Activated CD4-positive, alpha-beta T cell treated with anti-CD3 and anti-CD28 coated beads, Interleukin-2, amount 50 U/mL, for 4 hours (primary cell): ENCODE data around the gene CROT.

ENCODE experiments used
- DNase-seq, 2 experiments: peaks; one replicate each; pipeline ENCODE4 v3.0.0-alpha.2; 2020

CROT gene

DNA sequence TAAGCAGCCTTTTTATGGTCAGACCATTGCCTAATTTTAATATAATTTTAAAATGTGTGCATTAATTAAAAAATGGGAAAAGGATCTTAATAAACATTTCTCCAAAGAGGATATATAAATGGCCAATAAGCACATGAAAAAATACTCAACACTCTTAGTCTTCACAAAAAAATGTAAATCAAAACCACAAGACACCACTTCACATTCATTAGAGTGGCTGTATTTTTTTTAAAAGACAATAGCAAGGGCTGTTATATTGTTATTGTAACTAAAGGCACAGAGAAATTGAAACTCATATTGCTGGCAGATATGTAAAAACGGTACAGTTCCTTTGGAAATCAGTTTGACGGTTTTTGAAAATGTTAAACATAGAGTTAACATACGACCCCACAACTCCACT lies 3.2 kb upstream of the CROT start:
- no peak for DNase-seq

DNA sequence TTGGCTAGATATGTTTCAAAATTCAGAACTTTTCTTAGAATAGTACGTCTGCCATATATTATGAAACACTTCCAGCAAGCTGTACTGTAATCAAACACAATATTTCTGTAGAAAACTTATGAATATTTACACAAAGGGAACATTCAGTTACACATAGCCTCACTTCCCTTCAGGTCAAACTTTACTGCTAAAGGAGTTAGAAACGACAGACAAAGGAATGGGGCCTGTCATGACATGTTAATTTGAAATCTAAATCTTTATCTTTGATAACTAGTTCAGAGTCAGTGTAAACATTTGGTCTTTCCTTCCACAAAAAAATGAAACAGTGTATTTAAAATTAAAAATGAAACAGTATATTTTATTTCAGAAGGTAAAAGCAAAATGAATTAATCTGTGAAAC lies 1.0 kb upstream of the CROT start:
- DNase-seq, result no peak

DNA sequence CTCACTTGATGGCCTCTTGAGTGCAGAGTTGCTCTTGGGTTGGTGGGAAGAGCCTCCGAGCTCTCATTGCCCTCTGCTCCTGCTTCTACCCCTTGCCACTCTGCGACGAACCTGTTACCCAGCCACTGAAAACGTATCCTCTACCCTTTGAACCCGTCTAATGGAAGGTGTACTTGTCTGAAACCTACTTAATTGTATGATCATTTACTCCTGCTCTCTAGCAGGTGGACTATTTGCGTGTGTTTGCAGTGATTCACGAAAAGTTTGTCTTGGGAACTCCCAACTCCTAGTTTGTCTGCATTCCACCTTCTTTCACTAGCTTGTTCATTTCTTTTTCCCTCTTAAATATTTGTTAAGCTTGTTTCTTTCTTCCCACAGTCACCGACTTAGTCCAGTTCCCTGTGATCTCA lies 503 bp downstream of the CROT start:
- DNase-seq, result no peak

DNA sequence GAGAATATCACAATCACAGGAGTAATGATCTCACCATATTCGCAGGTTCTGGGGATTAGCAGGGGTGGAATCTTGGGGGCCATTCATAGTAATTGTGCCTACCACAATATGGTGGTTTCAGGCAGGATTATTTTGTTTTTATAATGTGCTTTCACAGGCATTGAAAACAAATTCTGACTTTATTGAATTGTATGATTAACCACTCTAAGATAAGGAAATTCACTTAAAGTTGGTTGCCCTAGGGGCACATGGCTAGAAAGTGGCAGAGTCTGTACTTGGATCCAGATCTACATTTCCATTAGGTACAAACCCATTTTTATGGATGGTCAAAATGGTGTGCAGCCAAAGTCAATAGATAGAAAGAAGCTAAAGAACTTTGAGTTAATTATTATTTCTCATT lies 1.7 kb downstream of the CROT start:
- DNase-seq, result no peak

DNA sequence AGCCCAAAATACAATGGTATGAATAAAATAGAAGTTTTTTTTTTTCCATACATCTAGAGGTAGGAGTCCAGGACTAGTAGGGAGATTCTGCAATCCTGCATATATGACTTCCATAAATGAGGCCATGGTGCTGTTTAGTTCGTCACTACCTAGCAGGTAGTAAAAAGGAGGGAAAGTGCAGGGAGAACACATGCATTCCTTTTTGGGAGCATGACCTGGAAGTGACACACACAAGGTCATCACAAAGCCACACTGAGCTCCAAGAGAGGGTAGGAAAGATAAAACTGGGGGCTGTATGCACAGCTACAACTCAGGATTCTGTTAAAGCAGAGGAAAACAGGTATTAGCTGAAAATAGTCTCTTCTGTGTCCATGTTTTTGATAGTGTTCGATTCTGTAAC lies 2.2 kb downstream of the CROT start:
- no peak for DNase-seq

DNA sequence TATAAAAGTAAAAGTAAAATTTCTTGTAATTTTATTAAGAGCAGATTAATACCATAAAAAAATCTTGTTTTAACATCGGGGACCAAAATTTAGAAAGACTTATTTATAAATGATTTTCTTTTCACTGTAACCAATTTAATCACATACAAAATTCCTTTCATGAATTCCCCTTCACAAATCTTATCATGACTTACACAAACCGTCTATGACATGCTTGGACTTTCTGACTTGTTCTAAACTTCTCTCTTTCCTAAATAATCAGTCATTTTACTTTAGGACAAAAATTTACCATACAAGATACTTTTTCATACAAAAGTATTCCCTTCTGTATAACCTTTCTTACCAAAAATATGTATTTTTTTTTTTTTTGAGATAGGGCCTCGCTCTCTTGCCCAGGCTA lies 9.3 kb downstream of the CROT start:
- DNase-seq, result no peak

DNA sequence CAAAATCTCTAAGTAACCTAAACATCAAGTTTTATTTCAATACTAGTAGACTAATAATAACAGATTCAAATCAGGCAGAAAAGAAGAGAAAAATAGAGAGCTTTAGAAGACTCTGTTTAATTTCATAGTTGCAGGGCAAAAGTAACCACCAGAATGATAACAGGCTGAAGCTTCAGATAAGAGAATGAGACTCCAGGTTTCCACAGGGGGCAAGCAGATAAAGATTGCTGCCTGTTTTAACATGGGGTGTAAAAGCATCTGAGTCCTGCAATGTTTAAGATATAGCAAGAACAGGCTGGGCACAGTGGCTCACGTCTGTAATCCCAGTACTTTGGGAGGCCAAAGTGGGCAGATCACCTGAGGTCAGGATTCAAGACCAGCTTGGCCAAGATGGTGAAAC lies 11.0 kb downstream of the CROT start:
- DNase-seq, result no peak

DNA sequence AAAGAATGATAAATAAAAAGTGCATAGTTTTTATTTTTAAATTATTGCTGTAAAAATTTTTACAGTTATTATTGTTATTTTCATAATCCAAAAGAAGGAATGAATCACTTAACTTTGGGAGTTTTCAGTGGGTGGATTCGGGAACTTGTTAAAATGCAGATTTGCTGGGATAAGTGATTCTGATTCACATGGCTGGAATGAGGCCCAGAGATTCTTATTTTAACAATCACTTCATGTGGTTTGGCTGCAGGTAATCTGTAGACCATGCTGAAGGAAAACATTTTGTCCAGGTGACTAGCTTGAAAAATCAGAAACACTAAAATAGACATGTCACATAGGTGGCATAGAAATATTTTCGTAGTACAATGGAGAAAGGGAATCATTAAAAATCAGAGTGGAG lies 13.9 kb downstream of the CROT start:
- no peak for DNase-seq

DNA sequence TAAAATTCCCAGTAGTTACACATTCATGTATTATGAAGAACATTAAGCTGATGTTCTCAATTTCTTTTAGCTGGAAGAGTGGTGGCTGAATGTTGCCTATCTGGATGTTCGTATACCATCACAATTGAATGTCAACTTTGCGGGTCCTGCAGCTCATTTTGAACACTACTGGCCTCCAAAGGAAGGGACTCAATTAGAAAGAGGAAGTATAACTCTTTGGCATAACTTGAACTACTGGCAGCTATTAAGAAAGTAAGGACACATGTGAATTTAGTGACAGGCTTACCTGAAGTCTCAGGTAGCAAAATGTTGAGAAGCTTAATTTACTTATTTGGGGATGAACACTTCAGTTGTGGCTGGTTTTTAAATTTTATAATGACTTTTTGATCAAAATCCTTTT lies 15.9 kb downstream of the CROT start:
- no peak for DNase-seq

DNA sequence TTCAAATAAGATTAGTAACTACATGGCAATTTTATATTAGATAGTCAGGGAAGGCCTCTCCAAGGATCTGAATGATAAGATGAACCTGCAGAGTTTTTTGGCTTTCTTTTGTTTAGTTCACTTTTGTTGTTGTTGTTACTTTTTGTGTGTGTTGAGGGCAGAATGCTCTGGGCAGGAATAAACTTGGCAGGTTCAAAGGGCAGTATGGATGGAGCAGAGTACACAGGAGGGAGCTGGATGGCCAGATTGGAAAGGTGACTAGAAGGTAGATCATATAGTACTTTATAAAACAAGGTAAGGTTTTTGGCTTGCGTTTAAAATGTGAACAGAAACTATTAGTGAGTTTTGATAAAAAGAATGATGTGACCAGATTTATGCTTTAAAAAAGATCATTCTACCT lies 17.9 kb downstream of the CROT start:
- no peak for DNase-seq

DNA sequence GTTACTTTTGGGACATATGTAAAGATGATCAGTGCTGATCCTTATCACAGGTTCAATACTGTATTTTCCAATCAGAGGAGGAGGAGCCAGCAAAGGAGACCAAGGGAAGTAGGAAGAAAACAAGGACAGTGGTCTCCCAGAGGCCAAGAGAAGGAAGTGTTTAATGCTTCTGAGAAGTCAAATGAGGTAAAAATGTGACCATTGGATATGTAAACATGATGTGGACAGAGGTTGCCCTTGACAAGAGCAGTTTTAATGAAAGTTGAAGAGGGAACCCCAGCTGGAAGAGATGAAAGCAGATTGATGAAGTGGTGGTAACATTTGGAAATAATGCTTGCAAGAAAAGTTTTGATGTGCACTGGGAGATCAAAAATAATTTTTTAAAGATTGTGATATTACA lies 18.8 kb downstream of the CROT start:
- DNase-seq, result no peak

DNA sequence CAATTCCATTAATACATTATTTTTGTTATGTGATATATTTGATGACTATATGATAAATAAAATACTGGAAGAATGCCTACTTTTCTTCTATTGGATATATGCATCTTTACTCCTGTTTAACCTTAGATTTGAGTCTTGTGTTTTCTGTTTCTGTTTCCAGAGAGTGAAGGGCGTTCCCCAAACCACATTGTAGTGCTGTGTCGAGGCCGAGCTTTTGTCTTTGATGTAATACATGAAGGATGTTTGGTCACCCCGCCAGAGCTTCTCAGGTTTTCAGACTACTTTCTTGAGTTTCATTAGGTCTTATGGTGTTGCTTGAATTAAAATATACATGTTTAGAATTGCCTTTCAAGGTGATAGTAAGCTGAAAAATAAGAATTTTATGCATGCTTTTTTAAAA lies 23.8 kb downstream of the CROT start:
- no peak for DNase-seq

DNA sequence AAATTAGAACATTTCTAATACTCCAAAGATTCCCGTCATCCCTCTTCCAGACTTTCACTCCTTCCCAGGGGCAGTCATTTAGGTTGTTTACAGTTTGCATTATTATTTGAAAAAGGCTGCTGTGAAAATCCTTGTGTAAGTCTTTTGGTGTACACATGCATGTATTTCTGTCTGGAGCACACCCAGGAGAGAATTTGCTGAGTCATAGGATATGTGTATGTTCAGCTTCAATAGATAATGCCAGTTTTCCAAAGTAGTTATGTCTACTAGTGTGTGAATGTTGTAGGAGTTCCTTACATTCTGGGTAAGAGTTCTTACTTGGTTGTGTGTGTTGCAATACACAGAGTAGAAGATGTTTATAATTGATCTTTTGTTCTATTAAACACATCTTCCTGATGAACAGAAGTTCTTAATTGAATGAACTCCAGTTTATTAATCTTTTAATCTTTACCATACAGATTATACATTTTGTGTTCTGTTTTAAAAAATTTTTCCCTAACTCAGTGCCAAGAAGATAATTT lies 25.3 kb downstream of the CROT start:
- no peak for DNase-seq

DNA sequence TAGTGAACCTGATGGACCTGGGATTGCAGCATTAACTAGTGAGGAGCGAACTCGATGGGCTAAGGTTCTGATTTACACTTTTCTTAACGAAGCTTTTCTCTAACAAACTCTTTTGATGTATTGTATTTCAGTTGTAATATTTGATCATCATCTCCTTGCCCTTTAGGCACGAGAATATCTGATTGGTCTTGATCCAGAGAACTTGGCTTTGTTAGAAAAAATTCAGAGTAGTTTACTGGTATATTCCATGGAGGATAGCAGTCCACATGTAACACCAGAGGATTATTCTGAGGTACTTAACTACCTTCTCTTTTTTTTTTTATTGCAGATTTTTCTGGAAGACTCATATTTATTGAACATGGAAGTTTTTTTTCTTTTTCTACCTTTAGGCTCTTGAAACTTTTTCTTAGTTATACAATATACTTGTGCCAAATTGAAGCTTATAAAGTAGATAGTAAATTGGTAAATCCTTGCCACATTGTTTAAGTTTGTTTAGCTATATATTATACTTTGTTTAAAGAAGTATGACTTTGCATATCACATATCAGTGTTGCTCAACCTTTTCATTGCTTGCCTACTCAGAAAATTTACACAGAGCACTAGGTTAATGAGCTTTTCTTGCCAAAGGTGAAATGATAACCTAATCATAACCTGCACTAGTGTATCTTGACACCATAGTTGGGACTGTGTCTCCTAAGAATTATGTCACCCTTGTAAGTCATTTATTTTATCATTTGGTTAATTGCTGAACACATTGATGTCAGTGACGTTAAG lies 30.4 kb downstream of the CROT start:
- no peak for DNase-seq

DNA sequence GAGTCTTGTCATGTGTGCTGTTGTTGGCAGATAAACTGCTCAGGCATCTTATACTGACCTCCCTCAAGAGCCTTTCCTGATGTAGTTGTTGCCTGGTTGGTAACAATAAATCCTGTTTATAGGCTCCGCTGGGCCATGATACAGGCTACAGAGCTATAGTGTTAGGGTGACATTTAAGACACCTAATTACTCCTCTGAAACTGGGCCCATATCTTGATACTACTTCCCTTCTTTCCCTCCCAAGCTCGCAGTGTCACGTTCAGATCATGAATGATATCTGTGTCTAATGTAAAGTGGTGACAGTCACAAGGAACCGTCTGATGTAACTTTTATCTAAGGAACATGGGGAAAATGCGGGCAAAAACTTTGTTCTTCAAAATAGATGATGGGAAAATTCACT lies 35.4 kb downstream of the CROT start:
- DNase-seq, result no peak

DNA sequence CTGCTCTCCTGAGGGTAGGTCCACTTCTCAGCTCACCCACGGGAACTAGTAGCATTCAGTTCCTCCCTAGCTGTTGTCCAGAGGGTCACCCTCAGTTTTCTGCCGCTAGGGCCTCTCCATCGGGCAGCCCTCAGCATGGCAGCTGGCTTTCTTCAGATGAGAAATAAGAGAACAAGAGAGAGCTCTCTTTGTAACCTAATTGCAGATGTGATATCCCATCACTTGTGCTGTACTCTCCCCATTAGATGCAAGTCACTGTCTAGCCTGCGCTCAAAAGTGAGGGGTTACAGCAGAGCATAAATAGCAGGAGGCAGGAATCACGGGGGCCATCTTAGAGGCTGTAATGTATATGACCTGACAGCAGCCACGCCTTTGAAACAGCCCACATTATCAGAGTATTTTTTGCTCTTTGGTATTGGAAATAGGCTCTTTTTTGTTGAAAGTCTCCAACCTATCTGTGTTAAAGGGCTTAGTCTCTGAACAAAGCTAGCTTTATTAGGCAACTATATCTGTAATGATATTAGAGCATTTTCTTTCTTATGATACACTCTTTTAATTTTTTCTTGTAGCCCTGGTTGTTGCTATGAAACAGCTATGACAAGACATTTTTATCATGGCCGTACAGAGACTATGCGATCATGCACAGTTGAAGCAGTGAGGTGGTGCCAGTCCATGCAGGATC lies 45.7 kb downstream of the CROT start:
- no peak for DNase-seq

DNA sequence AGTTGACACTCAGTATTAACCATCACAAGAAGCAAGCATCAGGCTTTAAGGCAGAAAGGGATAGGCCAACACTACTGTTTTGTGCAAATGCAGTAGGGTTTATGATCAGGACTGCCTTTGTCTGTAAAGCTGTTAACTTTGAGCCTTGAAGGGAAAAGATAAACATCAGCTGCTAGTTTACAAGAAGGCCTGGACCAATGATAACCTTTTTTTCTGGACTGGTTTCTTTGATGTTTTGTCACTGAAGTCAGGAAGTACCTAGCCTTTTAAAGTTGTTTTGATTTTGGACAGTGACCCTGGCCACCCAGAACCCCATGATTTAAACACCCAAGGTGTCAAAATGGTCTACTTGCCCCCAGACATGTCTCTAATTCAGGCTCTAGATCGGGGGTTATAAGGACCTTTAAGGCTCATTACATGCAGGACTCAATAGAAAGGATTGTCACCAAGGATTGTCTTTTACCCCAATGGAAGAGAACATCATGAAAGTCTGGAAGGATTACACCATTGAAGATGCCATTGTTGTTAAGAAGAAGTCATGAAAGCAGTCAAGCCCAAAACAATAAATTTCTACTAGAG lies 50.1 kb downstream of the CROT start:
- DNase-seq, result no peak

DNA sequence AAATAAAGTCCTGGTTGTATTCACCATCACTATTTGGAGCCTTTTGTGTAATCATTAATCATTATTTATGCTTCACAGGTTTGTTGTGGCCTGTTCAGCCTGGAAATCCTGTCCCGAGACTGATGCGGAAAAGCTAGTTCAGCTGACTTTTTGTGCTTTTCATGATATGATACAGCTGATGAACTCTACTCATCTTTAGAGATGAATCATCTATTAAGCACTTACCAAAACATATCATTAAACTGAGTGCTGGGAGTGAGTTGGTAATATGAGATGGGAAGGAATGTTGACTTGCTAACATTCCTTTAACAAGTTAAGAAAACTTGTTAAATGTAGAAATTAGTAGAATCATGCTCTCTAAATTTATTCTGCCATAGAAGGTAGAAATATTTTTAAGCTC lies 53.0 kb downstream of the CROT start:
- DNase-seq, result no peak

DNA sequence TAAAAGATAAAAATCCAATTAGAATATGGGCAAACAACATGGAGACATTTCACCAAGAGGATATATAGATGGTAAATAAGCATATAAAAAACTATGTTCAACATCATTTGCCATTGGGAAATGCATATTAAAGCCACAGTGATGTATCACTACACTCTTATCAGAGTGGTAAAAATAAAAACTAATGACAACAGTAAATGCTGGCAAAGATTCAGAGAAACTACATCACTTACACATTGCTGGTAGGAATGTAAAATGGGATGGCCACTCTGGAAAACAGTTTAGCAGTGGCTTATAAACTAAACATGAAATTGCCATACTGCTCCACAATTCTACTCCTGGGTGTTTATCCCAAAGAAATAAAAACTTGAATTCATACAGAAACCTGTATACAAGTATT lies 59.2 kb downstream of the CROT start:
- no peak for DNase-seq

DNA sequence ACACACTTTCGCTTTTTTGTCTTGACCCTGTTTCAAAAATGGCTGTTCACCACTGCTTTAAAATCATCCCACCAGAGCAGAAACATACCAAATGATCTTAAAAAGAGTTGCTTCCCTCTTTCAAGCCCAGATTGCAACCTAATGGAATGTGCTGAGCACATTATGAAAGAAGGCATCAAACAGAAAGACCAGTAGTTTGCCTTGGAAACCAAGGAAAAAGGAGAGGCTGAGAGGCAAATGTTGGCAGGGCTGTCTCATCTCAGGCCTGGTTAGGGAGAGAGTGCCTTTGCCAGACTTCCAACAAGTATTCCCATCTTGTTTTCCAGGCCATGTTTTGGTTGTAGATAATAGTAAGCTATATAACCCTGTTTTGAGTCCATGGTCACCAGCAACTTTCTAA lies 65.7 kb downstream of the CROT start:
- DNase-seq, result no peak

DNA sequence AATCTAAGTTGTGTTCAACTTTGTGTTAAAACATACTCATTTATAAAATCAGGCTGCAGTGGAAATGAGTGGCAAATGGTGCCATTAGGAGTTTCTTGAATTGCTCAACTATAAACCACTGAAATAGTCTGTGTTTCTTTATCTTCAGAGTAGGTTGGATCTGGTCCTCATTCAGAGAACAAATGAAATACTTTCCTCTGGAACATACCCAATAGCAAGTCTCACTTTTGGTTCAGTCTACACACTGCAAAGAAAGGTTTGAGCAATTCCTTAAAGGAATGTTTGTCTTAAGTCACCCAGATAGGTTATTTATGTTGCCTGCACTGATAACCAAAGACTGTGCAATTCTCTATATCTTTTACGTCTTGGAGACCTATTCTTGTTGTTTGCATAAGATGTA lies 67.6 kb downstream of the CROT start:
- DNase-seq, result no peak

DNA sequence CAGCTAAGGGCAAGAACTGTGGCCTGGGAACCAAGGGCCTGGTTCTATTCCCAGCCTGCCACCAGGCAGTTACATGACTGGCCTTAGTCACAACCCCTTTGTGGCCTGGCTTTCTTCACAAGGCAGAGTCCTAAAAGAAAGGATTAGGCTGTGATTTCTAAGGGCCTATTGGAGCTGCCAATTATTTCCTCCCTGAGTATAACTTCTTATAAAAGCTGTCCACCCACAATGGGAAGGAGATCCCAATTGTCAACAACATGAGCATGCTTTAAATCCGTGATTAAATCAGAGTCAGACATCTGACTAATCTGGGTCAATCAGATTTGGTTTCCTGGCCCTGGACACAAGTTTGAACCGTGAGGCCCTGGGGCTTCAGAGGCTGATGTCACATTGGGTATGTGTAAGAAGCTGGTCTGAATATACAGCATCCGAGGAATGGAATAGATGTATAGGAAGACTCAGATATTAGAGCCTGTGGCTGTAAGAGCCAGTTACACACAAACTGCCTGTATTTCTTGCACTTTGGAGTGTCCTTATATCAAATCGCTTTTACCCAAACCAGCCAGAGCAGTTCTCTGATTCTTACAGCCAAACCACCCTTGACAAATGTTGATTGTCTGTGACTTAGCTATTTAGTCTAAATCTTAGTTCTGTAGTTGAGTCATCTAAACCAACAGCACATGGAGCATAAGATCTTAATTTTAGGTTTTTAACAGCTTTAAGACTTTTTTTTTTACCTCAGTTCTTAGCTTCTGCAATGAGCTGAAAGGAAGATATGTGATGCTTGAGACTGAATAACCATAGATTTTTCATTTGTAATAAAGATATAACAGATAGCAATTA lies 68.7 kb downstream of the CROT start:
- no peak for DNase-seq

DNA sequence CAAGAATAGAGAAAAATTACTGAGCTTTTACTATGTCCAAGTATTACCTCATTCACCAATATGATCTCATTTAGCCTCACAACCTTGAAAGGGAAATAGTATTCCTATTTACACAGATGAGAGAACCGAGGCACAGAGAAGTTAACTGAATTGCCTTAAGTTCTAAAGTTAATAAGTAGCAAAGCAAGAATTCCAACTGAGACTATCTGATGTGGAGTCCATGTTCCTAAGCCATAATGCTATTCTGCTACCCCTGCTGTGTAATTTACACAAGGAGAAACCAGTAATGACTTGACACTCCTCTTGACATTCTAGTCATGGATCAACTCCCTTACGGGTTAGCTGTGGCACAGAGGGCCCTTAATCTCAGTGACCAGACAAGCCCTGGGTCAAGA lies 69.3 kb downstream of the CROT start:
- no peak for DNase-seq
